Trophoblast cell (in vitro differentiated cells and primary cell): ENCODE measurements around the gene TRMT1.

ENCODE experiments used
- DNase-seq, 2 donors: peaks; one replicate each; pipeline ENCODE4 v3.0.0-alpha.2; 2016
- H2AFZ ChIP-seq: 2 replicates; pipeline ENCODE4 v1.6.1; 2013; ENCODE audit warnings: low read length, moderate library complexity, mild to moderate bottlenecking; ENCODE audit not compliant: insufficient read depth, poor library complexity
- H2AK5ac ChIP-seq: 2 replicates; pipeline ENCODE4 v1.6.1; 2013; ENCODE audit warnings: mild to moderate bottlenecking, low read length
- H2BK120ac ChIP-seq: 2 replicates; pipeline ENCODE4 v1.6.1; 2013; ENCODE audit warnings: low read length, mild to moderate bottlenecking, moderate library complexity; ENCODE audit not compliant: insufficient read depth, poor library complexity
- H2BK12ac ChIP-seq: 2 replicates; pipeline ENCODE4 v1.6.1; 2013; ENCODE audit warnings: mild to moderate bottlenecking, low read length, moderate library complexity
- H2BK5ac ChIP-seq: 2 replicates; pipeline ENCODE4 v1.6.1; 2013; ENCODE audit warnings: low read length, low read depth, moderate library complexity, mild to moderate bottlenecking; ENCODE audit not compliant: poor library complexity
- H3K14ac ChIP-seq: 2 replicates; pipeline ENCODE4 v1.6.1; 2013; ENCODE audit warnings: mild to moderate bottlenecking, low read length
- H3K18ac ChIP-seq: 2 replicates; pipeline ENCODE4 v1.6.1; 2013; ENCODE audit warnings: mild to moderate bottlenecking, low read length
- H3K23ac ChIP-seq: 2 replicates; pipeline ENCODE4 v1.6.1; 2013; ENCODE audit warnings: low read length
- H3K27ac ChIP-seq: 2 replicates; pipeline ENCODE4 v1.5.1; 2013; ENCODE audit warnings: low read depth, mild to moderate bottlenecking, inconsistent platforms, low read length, moderate library complexity
- H3K27me3 ChIP-seq: 2 replicates; pipeline ENCODE4 v1.6.1; 2013; ENCODE audit warnings: inconsistent platforms, mild to moderate bottlenecking, low read length, moderate library complexity; ENCODE audit not compliant: insufficient read depth
- H3K36me3 ChIP-seq, 2 experiments: 1 replicate in 1 of 2; 2 replicates in 1 of 2; pipeline ENCODE4 v1.6.1; 2013; ENCODE audit warnings: low read length in 2 of 2, mild to moderate bottlenecking in 2 of 2, moderate library complexity in 1 of 2; ENCODE audit not compliant: insufficient read depth in 2 of 2, control insufficient read depth in 1 of 2
- H3K4ac ChIP-seq: 2 replicates; pipeline ENCODE4 v1.6.1; 2013; ENCODE audit warnings: low read depth, mild to moderate bottlenecking, low read length, moderate library complexity
- H3K4me1 ChIP-seq, 2 experiments: 1 replicate in 1 of 2; 2 replicates in 1 of 2; pipeline ENCODE4 v1.6.1; 2013; ENCODE audit warnings: low read length in 2 of 2, mild to moderate bottlenecking in 2 of 2, moderate library complexity in 1 of 2; ENCODE audit not compliant: insufficient read depth in 2 of 2, control insufficient read depth in 1 of 2
- H3K4me2 ChIP-seq: 2 replicates; pipeline ENCODE4 v1.6.1; 2013; ENCODE audit warnings: inconsistent platforms, mild to moderate bottlenecking, low read length, moderate library complexity
- H3K4me3 ChIP-seq: 2 replicates; pipeline ENCODE4 v1.5.1; 2013; ENCODE audit warnings: mild to moderate bottlenecking, low read depth, low read length, inconsistent platforms
- H3K79me1 ChIP-seq: one replicate; pipeline ENCODE4 v1.6.1; 2013; ENCODE audit warnings: low read length
- H3K79me2 ChIP-seq: 2 replicates; pipeline ENCODE4 v1.6.1; 2013; ENCODE audit warnings: low read length, mild to moderate bottlenecking; ENCODE audit not compliant: control insufficient read depth, insufficient read depth, poor library complexity
- H3K9ac ChIP-seq: 2 replicates; pipeline ENCODE4 v1.6.1; 2013; ENCODE audit warnings: mild to moderate bottlenecking, low read length
- H3K9me3 ChIP-seq: 2 replicates; pipeline ENCODE4 v1.6.1; 2013; ENCODE audit warnings: low read depth, mild to moderate bottlenecking, control low read depth, inconsistent platforms, low read length; ENCODE audit not compliant: insufficient read depth
- H4K12ac ChIP-seq: 2 replicates; pipeline ENCODE4 v1.6.1; 2013; ENCODE audit warnings: low read depth, mild to moderate bottlenecking, low read length, moderate library complexity
- H4K8ac ChIP-seq: 2 replicates; pipeline ENCODE4 v1.6.1; 2013; ENCODE audit warnings: low read depth, mild to moderate bottlenecking, low read length, moderate library complexity
- H4K91ac ChIP-seq: one replicate; pipeline ENCODE4 v1.6.1; 2013; ENCODE audit warnings: low read depth, mild to moderate bottlenecking, low read length, moderate library complexity
- WGBS: extraction: QIAGEN DNeasy Blood & Tissue Kit; methylation state at CpG from one replicate; pipeline ENCODE4 v1.1.7; 2013; ENCODE audit warnings: missing lambda C conversion rate; ENCODE audit not compliant: insufficient read length, insufficient coverage; ENCODE audit errors: extremely low coverage; 5-methylcytosine and 5-hydroxymethylcytosine counted together

TRMT1 gene

GRCh38 chr19:13132471-13133180 is 16.1 kb upstream of the TRMT1 start:
- Histone ChIP-seq H3K4me3 (no peak overlapping the region), H3K18ac (no peak overlapping the region), H3K4ac (no peak overlapping the region), H2BK120ac (no peak overlapping the region), H3K14ac (no peak overlapping the region), H2BK5ac (no peak overlapping the region), H3K4me2 (no peak overlapping the region), H3K9me3 (peaks cover 6% of the 10 kb centered on the region), H3K79me2 (peaks cover 4% of the 10 kb centered on the region), H3K79me1 (no peaks in the 10 kb centered on the region), H3K4me1 (no peaks in the 10 kb centered on the region), H3K23ac (no peak overlapping the region), H3K27me3 (no peaks in the 10 kb centered on the region), H4K8ac (no peak overlapping the region), H2AK5ac (no peak overlapping the region), H2AFZ (no peak overlapping the region), H3K27ac (no peak overlapping the region), H2BK12ac (no peak overlapping the region), H4K12ac (no peak overlapping the region), H4K91ac (no peak overlapping the region), H3K36me3 (peaks cover 39 to 52% of the 10 kb centered on the region in 2 experiments), H3K9ac (no peak overlapping the region)
- WGBS = no CpG with 5 or more reads among the region's 8 CpGs
- no peak for DNase-seq

- Histone ChIP-seq H3K36me3 (peaks cover 30 to 43% of the 10 kb centered on the region in 2 experiments), H4K91ac (no peak overlapping the region), H3K4me1 (no peaks in the 10 kb centered on the region), H3K9ac (no peak overlapping the region), H3K79me2 (peaks cover 4% of the 10 kb centered on the region), H3K14ac (no peak overlapping the region), H2BK120ac (no peak overlapping the region), H2AK5ac (no peak overlapping the region), H3K27me3 (no peaks in the 10 kb centered on the region), H4K8ac (no peak overlapping the region), H3K4me3 (no peak overlapping the region), H3K18ac (no peak overlapping the region), H2BK12ac (no peak overlapping the region), H2BK5ac (no peak overlapping the region), H2AFZ (no peak overlapping the region), H4K12ac (no peak overlapping the region), H3K9me3 (peaks cover 6% of the 10 kb centered on the region), H3K27ac (no peak overlapping the region), H3K23ac (no peak overlapping the region), H3K4me2 (no peak overlapping the region), H3K4ac (peak overlapping the region; percentile 1), H3K79me1 (no peaks in the 10 kb centered on the region)
- no peak for DNase-seq
- no CpG with 5 or more reads among the region's 3 CpGs for WGBS
Measured at GRCh38 chr19:13130886-13131490, 14.4 kb upstream of the TRMT1 start.

- no peak overlapping the region for H3K4me2 ChIP-seq
- no peak overlapping the region for H4K8ac ChIP-seq
- no peak for DNase-seq
- WGBS = no CpG with 5 or more reads among the region's 9 CpGs
- H3K14ac ChIP-seq = no peak overlapping the region
- peak overlapping the region; percentile 65 for H3K4ac ChIP-seq
- H2AK5ac ChIP-seq = no peak overlapping the region
- no peak overlapping the region for H3K4me3 ChIP-seq
- H2AFZ ChIP-seq = no peak overlapping the region
- no peak overlapping the region for H4K12ac ChIP-seq
- peaks cover 19 to 32% of the 10 kb centered on the region in 2 experiments for H3K36me3 ChIP-seq
- H2BK12ac ChIP-seq = no peak overlapping the region
- no peak overlapping the region for H3K23ac ChIP-seq
- H3K18ac ChIP-seq = no peak overlapping the region
- no peak overlapping the region for H2BK120ac ChIP-seq
- no peak overlapping the region for H3K27ac ChIP-seq
- peaks cover 4% of the 10 kb centered on the region for H3K79me2 ChIP-seq
- no peak overlapping the region for H2BK5ac ChIP-seq
- no peaks in the 10 kb centered on the region for H3K27me3 ChIP-seq
- H3K79me1 ChIP-seq = no peaks in the 10 kb centered on the region
- no peak overlapping the region for H3K9ac ChIP-seq
- H3K9me3 ChIP-seq = no peaks in the 10 kb centered on the region
- H4K91ac ChIP-seq = no peak overlapping the region
- no peaks in the 10 kb centered on the region for H3K4me1 ChIP-seq
Measured at GRCh38 chr19:13129384-13129783, 12.8 kb upstream of the TRMT1 start.

GRCh38 chr19:13128583-13128982 is 12.0 kb upstream of the TRMT1 start:
- no peak overlapping the region for H2AK5ac ChIP-seq
- H2AFZ ChIP-seq = no peak overlapping the region
- no peak overlapping the region for H3K4me3 ChIP-seq
- H4K91ac ChIP-seq = no peak overlapping the region
- no peak overlapping the region for H2BK12ac ChIP-seq
- H3K23ac ChIP-seq = no peak overlapping the region
- H4K8ac ChIP-seq = no peak overlapping the region
- no peak overlapping the region for H2BK5ac ChIP-seq
- peaks cover 4% of the 10 kb centered on the region for H3K79me2 ChIP-seq
- H4K12ac ChIP-seq = no peak overlapping the region
- no peak overlapping the region for H3K27ac ChIP-seq
- no peak overlapping the region for H2BK120ac ChIP-seq
- WGBS = no CpG with 5 or more reads among the region's 1 CpG
- no peaks in the 10 kb centered on the region for H3K4me1 ChIP-seq
- no peak overlapping the region for H3K14ac ChIP-seq
- no peaks in the 10 kb centered on the region for H3K79me1 ChIP-seq
- DNase-seq = no peak
- no peak overlapping the region for H3K18ac ChIP-seq
- peaks cover 20 to 29% of the 10 kb centered on the region in 2 experiments for H3K36me3 ChIP-seq
- no peaks in the 10 kb centered on the region for H3K27me3 ChIP-seq
- H3K9ac ChIP-seq = peak overlapping the region; percentile 4
- no peaks in the 10 kb centered on the region for H3K9me3 ChIP-seq
- peak overlapping the region; percentile 17 for H3K4ac ChIP-seq
- no peak overlapping the region for H3K4me2 ChIP-seq
